ENCODE measurements around the gene SH3RF3.

Gene SH3RF3

GRCh38 chr2:109333414-109334210, 204.6 kb downstream of the SH3RF3 start:
- no peak overlapping the region for H3K9ac ChIP-seq (ENCODE audit: insufficient read length, low read depth)
- no peaks in the 10 kb centered on the region for H3K9me3 ChIP-seq (ENCODE audit: insufficient read depth, low read length)
- H3K27me3 ChIP-seq (ENCODE audit: insufficient read depth, insufficient read length), result no peaks in the 10 kb centered on the region
- H3K4me1 ChIP-seq (ENCODE audit: insufficient read depth, insufficient read length), result peaks cover 11% of the 10 kb centered on the region
- H3K4me3 ChIP-seq (ENCODE audit: insufficient read length, low read depth), result no peak overlapping the region
- DNase-seq (ENCODE audit: low read depth, low spot score), result no peak
- no peaks in the 10 kb centered on the region for H3K36me3 ChIP-seq (ENCODE audit: insufficient read depth, insufficient read length, low read length)
- TF ChIP-seq SUZ12 (IDR thresholded peaks at IDR 0.05; ENCODE audit: extremely low read depth, insufficient read depth, insufficient read length) (no peak), YY1 (IDR thresholded peaks at IDR 0.05; ENCODE audit: insufficient read depth, insufficient read length) (no peak), ZNF274 (IDR thresholded peaks at IDR 0.05; ENCODE audit: low read depth, low read length) (no peak)

DNA sequence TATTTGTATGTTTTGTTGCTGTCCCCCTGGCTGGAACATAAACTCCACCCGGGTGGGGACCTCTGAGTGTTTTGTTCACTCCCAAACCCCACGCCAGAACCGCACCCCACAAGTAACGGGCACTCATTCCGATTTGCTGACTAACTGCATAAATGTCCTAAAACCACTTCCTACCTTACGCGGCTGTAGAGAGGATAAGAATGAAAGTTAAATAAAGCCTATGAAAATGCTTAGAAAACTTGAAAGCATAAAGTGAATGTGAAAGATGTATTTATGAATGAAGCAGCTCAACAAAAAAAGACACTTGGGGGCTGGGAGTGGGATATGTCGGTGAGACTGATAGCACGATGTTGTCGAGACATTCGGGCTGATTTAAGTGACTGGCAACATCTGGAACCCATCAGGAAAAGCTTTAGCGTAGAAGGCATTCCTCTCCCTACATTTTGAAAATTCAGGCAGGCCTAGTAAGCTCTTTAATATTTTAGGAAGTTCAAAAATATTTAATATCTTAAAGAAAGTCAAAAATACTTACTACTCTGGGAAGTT, 206.7 kb downstream of the SH3RF3 start:
- H3K27me3 ChIP-seq (ENCODE audit: insufficient read depth, insufficient read length), result no peaks in the 10 kb centered on the region
- H3K4me1 ChIP-seq (ENCODE audit: insufficient read depth, insufficient read length), result peaks cover 11% of the 10 kb centered on the region
- no peak for TF ChIP-seq YY1 (IDR thresholded peaks at IDR 0.05; ENCODE audit: insufficient read depth, insufficient read length)
- no peak for TF ChIP-seq SUZ12 (IDR thresholded peaks at IDR 0.05; ENCODE audit: extremely low read depth, insufficient read depth, insufficient read length)
- TF ChIP-seq ZNF274 (IDR thresholded peaks at IDR 0.05; ENCODE audit: low read depth, low read length), result no peak
- H3K4me3 ChIP-seq (ENCODE audit: insufficient read length, low read depth), result no peak overlapping the region
- DNase-seq (ENCODE audit: low read depth, low spot score), result no peak
- peaks cover 14% of the 10 kb centered on the region; the same call in 1 of the 2 replicates for H3K9me3 ChIP-seq (ENCODE audit: insufficient read depth, low read length)
- no peaks in the 10 kb centered on the region for H3K36me3 ChIP-seq (ENCODE audit: insufficient read depth, insufficient read length, low read length)
- no peak overlapping the region for H3K9ac ChIP-seq (ENCODE audit: insufficient read length, low read depth)

GRCh38 chr2:109336296-109336695, 207.3 kb downstream of the SH3RF3 start:
- TF ChIP-seq ZNF274 (IDR thresholded peaks at IDR 0.05; ENCODE audit: low read depth, low read length), result no peak
- no peak for TF ChIP-seq YY1 (IDR thresholded peaks at IDR 0.05; ENCODE audit: insufficient read depth, insufficient read length)
- no peak for TF ChIP-seq SUZ12 (IDR thresholded peaks at IDR 0.05; ENCODE audit: extremely low read depth, insufficient read depth, insufficient read length)
- peaks cover 11% of the 10 kb centered on the region for H3K4me1 ChIP-seq (ENCODE audit: insufficient read depth, insufficient read length)
- no peaks in the 10 kb centered on the region for H3K27me3 ChIP-seq (ENCODE audit: insufficient read depth, insufficient read length)
- H3K9me3 ChIP-seq (ENCODE audit: insufficient read depth, low read length), result peaks cover 18% of the 10 kb centered on the region; the same call in 1 of the 2 replicates
- no peaks in the 10 kb centered on the region for H3K36me3 ChIP-seq (ENCODE audit: insufficient read depth, insufficient read length, low read length)
- H3K9ac ChIP-seq (ENCODE audit: insufficient read length, low read depth), result no peak overlapping the region
- DNase-seq (ENCODE audit: low read depth, low spot score), result no peak
- H3K4me3 ChIP-seq (ENCODE audit: insufficient read length, low read depth), result no peak overlapping the region

- no peak overlapping the region for H3K9ac ChIP-seq (ENCODE audit: insufficient read length, low read depth)
- peaks cover 18% of the 10 kb centered on the region; the same call in 1 of the 2 replicates for H3K9me3 ChIP-seq (ENCODE audit: insufficient read depth, low read length)
- no peaks in the 10 kb centered on the region for H3K36me3 ChIP-seq (ENCODE audit: insufficient read depth, insufficient read length, low read length)
- H3K4me3 ChIP-seq (ENCODE audit: insufficient read length, low read depth), result no peak overlapping the region
- H3K27me3 ChIP-seq (ENCODE audit: insufficient read depth, insufficient read length), result no peaks in the 10 kb centered on the region
- TF ChIP-seq SUZ12 (IDR thresholded peaks at IDR 0.05; ENCODE audit: extremely low read depth, insufficient read depth, insufficient read length) (no peak), ZNF274 (IDR thresholded peaks at IDR 0.05; ENCODE audit: low read depth, low read length) (no peak), YY1 (IDR thresholded peaks at IDR 0.05; ENCODE audit: insufficient read depth, insufficient read length) (no peak)
- DNase-seq (ENCODE audit: low read depth, low spot score), result no peak
- H3K4me1 ChIP-seq (ENCODE audit: insufficient read depth, insufficient read length), result peaks cover 5% of the 10 kb centered on the region
Measured at GRCh38 chr2:109337221-109337620, 208.2 kb downstream of the SH3RF3 start.

GRCh38 chr2:109339519-109339966, 210.5 kb downstream of the SH3RF3 start:
- no peaks in the 10 kb centered on the region for H3K36me3 ChIP-seq (ENCODE audit: insufficient read depth, insufficient read length, low read length)
- no peak for DNase-seq (ENCODE audit: low read depth, low spot score)
- H3K4me3 ChIP-seq (ENCODE audit: insufficient read length, low read depth), result no peak overlapping the region
- H3K27me3 ChIP-seq (ENCODE audit: insufficient read depth, insufficient read length), result no peaks in the 10 kb centered on the region
- H3K4me1 ChIP-seq (ENCODE audit: insufficient read depth, insufficient read length), result no peaks in the 10 kb centered on the region
- no peak overlapping the region for H3K9ac ChIP-seq (ENCODE audit: insufficient read length, low read depth)
- peaks cover 18% of the 10 kb centered on the region; the same call in 1 of the 2 replicates for H3K9me3 ChIP-seq (ENCODE audit: insufficient read depth, low read length)
- TF ChIP-seq ZNF274 (IDR thresholded peaks at IDR 0.05; ENCODE audit: low read depth, low read length), result no peak
- no peak for TF ChIP-seq SUZ12 (IDR thresholded peaks at IDR 0.05; ENCODE audit: extremely low read depth, insufficient read depth, insufficient read length)
- no peak for TF ChIP-seq YY1 (IDR thresholded peaks at IDR 0.05; ENCODE audit: insufficient read depth, insufficient read length)

DNA sequence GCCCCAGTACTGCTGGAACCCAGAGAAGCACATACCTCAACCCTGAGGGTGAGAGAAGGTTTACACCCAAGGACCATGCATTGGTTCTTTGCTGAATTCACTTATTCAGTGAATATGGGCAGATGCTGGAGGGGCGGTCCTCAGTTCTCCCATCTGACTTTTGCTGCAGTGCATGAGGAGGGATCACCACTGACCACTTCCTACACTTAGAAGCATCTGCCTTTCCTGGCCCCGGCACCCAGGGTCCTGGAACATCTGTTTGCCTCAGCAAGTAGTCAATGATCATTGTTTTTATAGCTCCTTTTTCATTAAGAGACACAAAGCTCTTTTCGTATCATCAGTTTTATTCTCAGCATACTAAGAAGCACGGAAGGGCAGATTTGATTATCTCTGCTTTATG, 211.4 kb downstream of the SH3RF3 start:
- no peaks in the 10 kb centered on the region for H3K36me3 ChIP-seq (ENCODE audit: insufficient read depth, insufficient read length, low read length)
- no peak overlapping the region for H3K4me3 ChIP-seq (ENCODE audit: insufficient read length, low read depth)
- H3K9ac ChIP-seq (ENCODE audit: insufficient read length, low read depth), result no peak overlapping the region
- DNase-seq (ENCODE audit: low read depth, low spot score), result no peak
- H3K27me3 ChIP-seq (ENCODE audit: insufficient read depth, insufficient read length), result no peaks in the 10 kb centered on the region
- H3K4me1 ChIP-seq (ENCODE audit: insufficient read depth, insufficient read length), result no peaks in the 10 kb centered on the region
- H3K9me3 ChIP-seq (ENCODE audit: insufficient read depth, low read length), result peaks cover 18% of the 10 kb centered on the region; the same call in 1 of the 2 replicates
- TF ChIP-seq SUZ12 (IDR thresholded peaks at IDR 0.05; ENCODE audit: extremely low read depth, insufficient read depth, insufficient read length) (no peak), YY1 (IDR thresholded peaks at IDR 0.05; ENCODE audit: insufficient read depth, insufficient read length) (no peak), ZNF274 (IDR thresholded peaks at IDR 0.05; ENCODE audit: low read depth, low read length) (no peak)

All from NT2/D1 (cell line).